PFSK-1 (cell line): Measurements from ENCODE around the gene RACK1.
A peak's percentile ranks its signal among the peaks of the same experiment; 100 is the strongest.

Source experiments
- POLR2AphosphoS5 ChIP-seq: IDR thresholded peaks from 2 replicates; pipeline ENCODE4 v1.6.1; 2012; ENCODE audit warnings: low read depth, mild to moderate bottlenecking, control low read depth, low read length, moderate library complexity
- TF ChIP-seq, protein P1 (sequence below), 2 experiments: IDR thresholded peaks; 2 replicates each; pipeline versions ENCODE4 v1.6.1 to v1.8.0; 2011 to 2012; ENCODE audit warnings: low read depth in 2 of 2, low read length in 2 of 2, control low read depth in 1 of 2, inconsistent platforms in 1 of 2, mild to moderate bottlenecking in 1 of 2, moderate library complexity in 1 of 2; ENCODE audit not compliant: insufficient read depth in 1 of 2

GRCh38 chr5:181239062-181239663, 4.5 kb downstream of the RACK1 start:
- TF ChIP-seq, protein P1, sequence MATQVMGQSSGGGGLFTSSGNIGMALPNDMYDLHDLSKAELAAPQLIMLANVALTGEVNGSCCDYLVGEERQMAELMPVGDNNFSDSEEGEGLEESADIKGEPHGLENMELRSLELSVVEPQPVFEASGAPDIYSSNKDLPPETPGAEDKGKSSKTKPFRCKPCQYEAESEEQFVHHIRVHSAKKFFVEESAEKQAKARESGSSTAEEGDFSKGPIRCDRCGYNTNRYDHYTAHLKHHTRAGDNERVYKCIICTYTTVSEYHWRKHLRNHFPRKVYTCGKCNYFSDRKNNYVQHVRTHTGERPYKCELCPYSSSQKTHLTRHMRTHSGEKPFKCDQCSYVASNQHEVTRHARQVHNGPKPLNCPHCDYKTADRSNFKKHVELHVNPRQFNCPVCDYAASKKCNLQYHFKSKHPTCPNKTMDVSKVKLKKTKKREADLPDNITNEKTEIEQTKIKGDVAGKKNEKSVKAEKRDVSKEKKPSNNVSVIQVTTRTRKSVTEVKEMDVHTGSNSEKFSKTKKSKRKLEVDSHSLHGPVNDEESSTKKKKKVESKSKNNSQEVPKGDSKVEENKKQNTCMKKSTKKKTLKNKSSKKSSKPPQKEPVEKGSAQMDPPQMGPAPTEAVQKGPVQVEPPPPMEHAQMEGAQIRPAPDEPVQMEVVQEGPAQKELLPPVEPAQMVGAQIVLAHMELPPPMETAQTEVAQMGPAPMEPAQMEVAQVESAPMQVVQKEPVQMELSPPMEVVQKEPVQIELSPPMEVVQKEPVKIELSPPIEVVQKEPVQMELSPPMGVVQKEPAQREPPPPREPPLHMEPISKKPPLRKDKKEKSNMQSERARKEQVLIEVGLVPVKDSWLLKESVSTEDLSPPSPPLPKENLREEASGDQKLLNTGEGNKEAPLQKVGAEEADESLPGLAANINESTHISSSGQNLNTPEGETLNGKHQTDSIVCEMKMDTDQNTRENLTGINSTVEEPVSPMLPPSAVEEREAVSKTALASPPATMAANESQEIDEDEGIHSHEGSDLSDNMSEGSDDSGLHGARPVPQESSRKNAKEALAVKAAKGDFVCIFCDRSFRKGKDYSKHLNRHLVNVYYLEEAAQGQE (IDR thresholded peaks at IDR 0.05; ENCODE audit: insufficient read depth in 1 of 2, low read depth in 2 of 2, low read length in 2 of 2) = no peak
- peak; percentile 24; the same call in 1 of the 2 replicates for TF ChIP-seq POLR2AphosphoS5
